DOHH2 (cell line): ENCODE measurements around the gene KRT73.

Source experiments
- H3F3A ChIP-seq: fragments of 200-600 bp; sonication (generic), shearing (Covaris generic); 2 replicates; pipeline ENCODE4 v1.6.0; 2016; ENCODE audit warnings: antibody characterized with exemption, mild to moderate bottlenecking; ENCODE audit not compliant: control insufficient read depth, insufficient read depth
- H3K27ac ChIP-seq: fragments of 200-600 bp; sonication (generic); 2 replicates; pipeline ENCODE4 v1.5.1; 2014; ENCODE audit warnings: low read depth, mild to moderate bottlenecking, low read length, moderate library complexity
- H3K27me3 ChIP-seq: fragments of 200-600 bp; sonication (generic); 2 replicates; pipeline ENCODE4 v1.6.1; 2014; ENCODE audit warnings: mild to moderate bottlenecking, low read length, mixed read lengths; ENCODE audit not compliant: control insufficient read depth
- H3K36me3 ChIP-seq: fragments of 200-600 bp; sonication (generic); 2 replicates; pipeline ENCODE4 v1.6.1; 2014; ENCODE audit warnings: mild to moderate bottlenecking, low read length, moderate library complexity, mixed read lengths; ENCODE audit not compliant: control insufficient read depth
- H3K4me1 ChIP-seq: fragments of 200-600 bp; sonication (generic); 2 replicates; pipeline ENCODE4 v1.6.1; 2014; ENCODE audit warnings: mild to moderate bottlenecking, low read length, mixed read lengths; ENCODE audit not compliant: control insufficient read depth
- H3K4me2 ChIP-seq: fragments of 200-600 bp; sonication (generic); 2 replicates; pipeline ENCODE4 v1.6.0; 2014; ENCODE audit warnings: mild to moderate bottlenecking, low read length, moderate library complexity
- H3K4me3 ChIP-seq: fragments of 200-600 bp; sonication (generic); 2 replicates; pipeline ENCODE4 v1.5.1; 2014; ENCODE audit warnings: mild to moderate bottlenecking, low read length, mixed read lengths
- H3K79me2 ChIP-seq: fragments of 200-600 bp; sonication (generic); 2 replicates; pipeline ENCODE4 v1.6.1; 2014; ENCODE audit warnings: mild to moderate bottlenecking, low read length, mixed read lengths; ENCODE audit not compliant: control insufficient read depth
- H3K9me2 ChIP-seq: fragments of 200-600 bp; sonication (generic); replicated peaks from 2 replicates; pipeline ENCODE4 v1.6.1; 2014; ENCODE audit warnings: mild to moderate bottlenecking, low read length, mixed read lengths; ENCODE audit not compliant: control insufficient read depth
- H3K9me3 ChIP-seq: fragments of 200-600 bp; sonication (generic); 2 replicates; pipeline ENCODE4 v1.6.1; 2014; ENCODE audit warnings: antibody characterized with exemption, low read length, mixed read lengths; ENCODE audit not compliant: control insufficient read depth, insufficient read depth
- H4K20me1 ChIP-seq: fragments of 200-600 bp; sonication (generic); 2 replicates; pipeline ENCODE4 v1.6.0; 2014; ENCODE audit warnings: low read depth, mild to moderate bottlenecking, antibody characterized with exemption, low read length, moderate library complexity; ENCODE audit not compliant: control insufficient read depth, insufficient read depth
- EZH2phosphoT487 ChIP-seq: fragments of 200-600 bp; sonication (generic); IDR thresholded peaks from 2 replicates; pipeline ENCODE4 v1.6.1; 2017; ENCODE audit warnings: borderline replicate concordance, mild to moderate bottlenecking, antibody characterized with exemption, low read length, moderate library complexity, mixed read lengths
- TF ChIP-seq, protein P1 (sequence below): fragments of 200-600 bp; sonication (generic); IDR thresholded peaks from one replicate; pipeline ENCODE4 v1.5.1; 2014; ENCODE audit warnings: antibody characterized with exemption, mild to moderate bottlenecking, low read depth, low read length; ENCODE audit not compliant: poor library complexity, severe bottlenecking

The KRT73 gene

GRCh38 chr12:52570511-52570910, 47.8 kb downstream of the KRT73 start:
- H3K27ac ChIP-seq = no peak overlapping the region
- H3K27me3 ChIP-seq = peaks cover 14% of the 10 kb centered on the region; the same call in 1 of the 2 replicates
- H4K20me1 ChIP-seq = no peaks in the 10 kb centered on the region
- H3K9me2 ChIP-seq = no peaks in the 10 kb centered on the region
- H3K79me2 ChIP-seq = no peaks in the 10 kb centered on the region
- TF ChIP-seq, protein P1, sequence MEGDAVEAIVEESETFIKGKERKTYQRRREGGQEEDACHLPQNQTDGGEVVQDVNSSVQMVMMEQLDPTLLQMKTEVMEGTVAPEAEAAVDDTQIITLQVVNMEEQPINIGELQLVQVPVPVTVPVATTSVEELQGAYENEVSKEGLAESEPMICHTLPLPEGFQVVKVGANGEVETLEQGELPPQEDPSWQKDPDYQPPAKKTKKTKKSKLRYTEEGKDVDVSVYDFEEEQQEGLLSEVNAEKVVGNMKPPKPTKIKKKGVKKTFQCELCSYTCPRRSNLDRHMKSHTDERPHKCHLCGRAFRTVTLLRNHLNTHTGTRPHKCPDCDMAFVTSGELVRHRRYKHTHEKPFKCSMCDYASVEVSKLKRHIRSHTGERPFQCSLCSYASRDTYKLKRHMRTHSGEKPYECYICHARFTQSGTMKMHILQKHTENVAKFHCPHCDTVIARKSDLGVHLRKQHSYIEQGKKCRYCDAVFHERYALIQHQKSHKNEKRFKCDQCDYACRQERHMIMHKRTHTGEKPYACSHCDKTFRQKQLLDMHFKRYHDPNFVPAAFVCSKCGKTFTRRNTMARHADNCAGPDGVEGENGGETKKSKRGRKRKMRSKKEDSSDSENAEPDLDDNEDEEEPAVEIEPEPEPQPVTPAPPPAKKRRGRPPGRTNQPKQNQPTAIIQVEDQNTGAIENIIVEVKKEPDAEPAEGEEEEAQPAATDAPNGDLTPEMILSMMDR = no peak
- no peak for TF ChIP-seq EZH2phosphoT487
- no peak overlapping the region for H3K4me2 ChIP-seq
- H3K4me3 ChIP-seq = no peak overlapping the region
- peaks cover 9% of the 10 kb centered on the region; the same call in 1 of the 2 replicates for H3K4me1 ChIP-seq
- H3K9me3 ChIP-seq = no peaks in the 10 kb centered on the region
- no peaks in the 10 kb centered on the region for H3K36me3 ChIP-seq
- no peaks in the 10 kb centered on the region for H3F3A ChIP-seq

DNA sequence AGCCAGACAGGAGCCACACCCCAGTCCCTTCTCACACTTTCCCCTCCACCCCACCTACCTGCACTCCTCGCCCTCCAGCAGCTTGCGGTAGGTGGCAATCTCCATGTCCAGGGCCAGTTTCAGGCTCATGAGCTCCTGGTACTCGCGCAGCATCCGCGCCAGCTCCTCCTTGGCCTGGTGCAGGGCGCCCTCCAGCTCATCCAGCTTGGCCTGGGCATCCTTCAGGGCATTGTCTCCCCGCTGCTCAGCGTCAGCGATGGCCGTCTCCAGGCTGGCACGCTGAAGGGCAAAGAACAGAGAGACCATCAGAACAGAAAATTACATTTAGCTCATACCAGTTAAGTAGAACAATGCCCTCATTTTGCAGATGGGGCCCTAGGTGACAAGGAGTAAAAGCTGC, 50.2 kb downstream of the KRT73 start:
- H3K9me3 ChIP-seq = no peaks in the 10 kb centered on the region
- H3K4me2 ChIP-seq = no peak overlapping the region
- H3K79me2 ChIP-seq = no peaks in the 10 kb centered on the region
- H3K36me3 ChIP-seq = no peaks in the 10 kb centered on the region
- no peak overlapping the region for H3K4me3 ChIP-seq
- no peaks in the 10 kb centered on the region for H4K20me1 ChIP-seq
- no peak for TF ChIP-seq EZH2phosphoT487
- TF ChIP-seq, protein P1 = no peak
- H3K27me3 ChIP-seq = peaks cover 15% of the 10 kb centered on the region; the same call in 1 of the 2 replicates
- no peaks in the 10 kb centered on the region for H3F3A ChIP-seq
- H3K9me2 ChIP-seq = no peaks in the 10 kb centered on the region
- H3K4me1 ChIP-seq = no peaks in the 10 kb centered on the region
- no peak overlapping the region for H3K27ac ChIP-seq

DNA sequence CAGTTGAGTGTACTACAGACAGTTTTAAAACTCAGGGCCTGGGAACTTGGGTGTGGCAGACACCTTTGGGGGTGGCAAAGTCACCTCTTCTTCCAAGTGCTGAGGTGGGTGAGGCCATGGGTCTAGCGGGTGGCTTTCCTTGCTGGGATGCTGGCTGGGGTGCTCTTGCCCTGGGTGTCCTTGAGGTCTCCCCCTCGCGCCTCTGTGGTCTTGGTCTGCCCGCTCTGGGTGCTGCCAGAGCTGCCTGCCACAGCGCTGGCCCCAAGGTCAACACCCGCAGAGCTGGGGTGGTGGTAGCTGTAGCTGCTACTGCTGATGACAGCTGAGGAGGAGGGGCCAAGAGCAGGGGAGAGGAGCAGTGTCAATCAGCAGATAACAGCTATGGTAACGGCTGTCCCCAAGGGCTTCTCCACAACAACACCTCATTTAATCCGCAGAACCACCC, 51.5 kb downstream of the KRT73 start:
- H3K27ac ChIP-seq = no peak overlapping the region
- H3K9me2 ChIP-seq = no peaks in the 10 kb centered on the region
- no peaks in the 10 kb centered on the region for H3K79me2 ChIP-seq
- no peaks in the 10 kb centered on the region for H3K9me3 ChIP-seq
- no peak overlapping the region for H3K4me2 ChIP-seq
- H3F3A ChIP-seq = no peaks in the 10 kb centered on the region
- no peak for TF ChIP-seq EZH2phosphoT487
- TF ChIP-seq, protein P1 = no peak
- no peaks in the 10 kb centered on the region for H3K36me3 ChIP-seq
- no peaks in the 10 kb centered on the region for H4K20me1 ChIP-seq
- no peaks in the 10 kb centered on the region for H3K4me1 ChIP-seq
- peaks cover 15% of the 10 kb centered on the region; the same call in 1 of the 2 replicates for H3K27me3 ChIP-seq
- H3K4me3 ChIP-seq = no peak overlapping the region

- no peaks in the 10 kb centered on the region for H3K9me2 ChIP-seq
Observed at GRCh38 chr12:52564582-52564981, 53.8 kb downstream of the KRT73 start.

More at GRCh38 chr12:52564582-52564981, 53.8 kb downstream of the KRT73 start:
- H3K4me2 ChIP-seq = no peak overlapping the region
- no peaks in the 10 kb centered on the region for H3K79me2 ChIP-seq
- no peaks in the 10 kb centered on the region for H3F3A ChIP-seq
- H3K27ac ChIP-seq = no peak overlapping the region
- H3K36me3 ChIP-seq = no peaks in the 10 kb centered on the region
- H3K4me1 ChIP-seq = no peaks in the 10 kb centered on the region
- H3K9me3 ChIP-seq = no peaks in the 10 kb centered on the region
- H4K20me1 ChIP-seq = no peaks in the 10 kb centered on the region
- TF ChIP-seq EZH2phosphoT487 = no peak
- TF ChIP-seq, protein P1 = no peak
- H3K27me3 ChIP-seq = peaks cover 12% of the 10 kb centered on the region; the same call in 1 of the 2 replicates
- H3K4me3 ChIP-seq = no peak overlapping the region
